ENCODE measurements around the gene SLC35B4.

SLC35B4 gene

GRCh38 chr7:134350709-134351108, 34.0 kb upstream of the SLC35B4 start:
- no peak overlapping the region for H3K4me3 ChIP-seq (ENCODE audit: low read depth, low read length)
- in situ Hi-C loops (cut with HindIII; ENCODE audit: low sequenced_read_pairs) = no loop called here
- TF ChIP-seq CTCF (IDR thresholded peaks at IDR 0.05; ENCODE audit: low read depth, low read length, missing control alignments) = no peak
- DNase-seq (ENCODE audit: low read depth) = no peak

- no peak for DNase-seq (ENCODE audit: low read depth)
- no peak for TF ChIP-seq CTCF (IDR thresholded peaks at IDR 0.05; ENCODE audit: low read depth, low read length, missing control alignments)
- in situ Hi-C loops (cut with HindIII; ENCODE audit: low sequenced_read_pairs) = no loop called here
- no peak overlapping the region for H3K4me3 ChIP-seq (ENCODE audit: low read depth, low read length)
Measured at GRCh38 chr7:134347567-134347966, 30.8 kb upstream of the SLC35B4 start.

GRCh38 chr7:134343796-134344195, 27.1 kb upstream of the SLC35B4 start:
- no peak for TF ChIP-seq CTCF (IDR thresholded peaks at IDR 0.05; ENCODE audit: low read depth, low read length, missing control alignments)
- no peak for DNase-seq (ENCODE audit: low read depth)
- in situ Hi-C loops (cut with HindIII; ENCODE audit: low sequenced_read_pairs) = no loop called here
- no peak overlapping the region for H3K4me3 ChIP-seq (ENCODE audit: low read depth, low read length)

GRCh38 chr7:134343136-134343535, 26.4 kb upstream of the SLC35B4 start:
- no peak for TF ChIP-seq CTCF (IDR thresholded peaks at IDR 0.05; ENCODE audit: low read depth, low read length, missing control alignments)
- no peak for DNase-seq (ENCODE audit: low read depth)
- in situ Hi-C loops (cut with HindIII; ENCODE audit: low sequenced_read_pairs) = no loop called here
- H3K4me3 ChIP-seq (ENCODE audit: low read depth, low read length) = no peak overlapping the region

GRCh38 chr7:134339475-134339874, 22.7 kb upstream of the SLC35B4 start:
- no peak for TF ChIP-seq CTCF (IDR thresholded peaks at IDR 0.05; ENCODE audit: low read depth, low read length, missing control alignments)
- DNase-seq (ENCODE audit: low read depth) = no peak
- no peak overlapping the region for H3K4me3 ChIP-seq (ENCODE audit: low read depth, low read length)
- in situ Hi-C loops (cut with HindIII; ENCODE audit: low sequenced_read_pairs) = no loop called here

GRCh38 chr7:134337980-134338379, 21.2 kb upstream of the SLC35B4 start:
- DNase-seq (ENCODE audit: low read depth) = no peak
- in situ Hi-C loops (cut with HindIII; ENCODE audit: low sequenced_read_pairs) = no loop called here
- no peak for TF ChIP-seq CTCF (IDR thresholded peaks at IDR 0.05; ENCODE audit: low read depth, low read length, missing control alignments)
- H3K4me3 ChIP-seq (ENCODE audit: low read depth, low read length) = no peak overlapping the region

- no peak for TF ChIP-seq CTCF (IDR thresholded peaks at IDR 0.05; ENCODE audit: low read depth, low read length, missing control alignments)
- DNase-seq (ENCODE audit: low read depth) = no peak
- H3K4me3 ChIP-seq (ENCODE audit: low read depth, low read length) = no peak overlapping the region
- in situ Hi-C loops (cut with HindIII; ENCODE audit: low sequenced_read_pairs) = no loop called here
Measured at GRCh38 chr7:134334408-134334807, 17.7 kb upstream of the SLC35B4 start.
